GM18511 (cell line): ENCODE data around the gene LTBP3.

Source experiments
- ATAC-seq: cut with Tn5 transposase; IDR thresholded peaks from one replicate; pipeline ENCODE4 v1.9.1; 2021; ENCODE audit warnings: mild to moderate bottlenecking, moderate library complexity; ENCODE audit not compliant: unreplicated experiment

The LTBP3 gene

GRCh38 chr11:65558002-65558929, at the start of gene LTBP3:
Gene LTBP3 (minus strand): TSS chr11:65558359. CDS start chr11:65557959, 400 bp downstream.
- ATAC-seq: no peak

DNA sequence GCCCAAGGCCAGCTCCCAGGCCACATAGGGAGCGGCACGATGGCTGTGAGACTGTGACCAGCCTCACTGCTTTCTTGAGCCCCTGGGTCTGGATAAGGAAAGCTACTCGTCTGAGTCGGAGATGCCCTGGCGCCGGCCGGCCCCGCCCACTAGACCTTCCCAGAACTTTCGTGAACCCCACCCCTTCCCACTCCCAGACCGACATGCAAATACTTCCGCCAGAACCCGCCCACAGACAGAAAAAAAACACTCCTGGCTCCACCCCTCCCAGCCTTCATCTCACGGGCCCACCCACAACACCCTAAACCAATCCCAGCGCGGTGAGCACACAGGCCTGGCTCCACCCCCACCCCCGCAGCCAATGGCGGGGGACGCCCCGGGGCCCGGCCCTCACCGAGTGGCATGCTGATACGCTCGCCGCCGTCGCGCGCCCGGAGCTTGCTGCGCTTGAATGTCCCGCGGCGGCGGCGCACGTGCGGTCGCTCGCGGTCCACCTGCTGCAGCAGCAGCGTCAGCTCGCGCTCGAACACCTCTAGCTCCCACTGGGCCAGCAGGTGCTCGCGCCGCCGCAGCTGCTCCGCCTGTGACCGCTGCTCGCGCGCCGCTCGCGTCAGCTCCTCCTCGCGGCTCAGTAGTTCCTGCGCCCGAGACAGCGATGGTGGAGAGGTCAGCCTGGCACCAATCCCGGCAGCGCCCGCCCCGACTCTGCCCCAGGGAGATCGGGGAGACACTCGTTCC, 48.9 kb upstream of the LTBP3 start:
- ATAC-seq: no peak

GRCh38 chr11:65604258-65604657, 46.1 kb upstream of the LTBP3 start:
- ATAC-seq: no peak

DNA sequence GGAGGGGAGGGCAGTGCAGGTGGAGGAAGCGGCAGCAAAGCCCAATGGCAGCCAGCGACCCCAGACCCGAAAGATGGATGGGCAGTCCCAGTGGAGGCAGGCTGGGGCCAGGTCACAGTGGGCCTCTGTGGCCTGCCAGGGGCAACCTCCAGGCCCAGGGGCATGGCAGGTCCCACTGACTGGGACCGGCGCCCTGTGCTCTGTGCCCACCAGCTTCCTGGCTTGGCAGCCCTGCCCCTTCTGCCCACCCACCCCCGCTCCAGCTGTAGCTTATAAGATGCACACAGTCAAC, 41.7 kb upstream of the LTBP3 start:
- no peak for ATAC-seq

DNA sequence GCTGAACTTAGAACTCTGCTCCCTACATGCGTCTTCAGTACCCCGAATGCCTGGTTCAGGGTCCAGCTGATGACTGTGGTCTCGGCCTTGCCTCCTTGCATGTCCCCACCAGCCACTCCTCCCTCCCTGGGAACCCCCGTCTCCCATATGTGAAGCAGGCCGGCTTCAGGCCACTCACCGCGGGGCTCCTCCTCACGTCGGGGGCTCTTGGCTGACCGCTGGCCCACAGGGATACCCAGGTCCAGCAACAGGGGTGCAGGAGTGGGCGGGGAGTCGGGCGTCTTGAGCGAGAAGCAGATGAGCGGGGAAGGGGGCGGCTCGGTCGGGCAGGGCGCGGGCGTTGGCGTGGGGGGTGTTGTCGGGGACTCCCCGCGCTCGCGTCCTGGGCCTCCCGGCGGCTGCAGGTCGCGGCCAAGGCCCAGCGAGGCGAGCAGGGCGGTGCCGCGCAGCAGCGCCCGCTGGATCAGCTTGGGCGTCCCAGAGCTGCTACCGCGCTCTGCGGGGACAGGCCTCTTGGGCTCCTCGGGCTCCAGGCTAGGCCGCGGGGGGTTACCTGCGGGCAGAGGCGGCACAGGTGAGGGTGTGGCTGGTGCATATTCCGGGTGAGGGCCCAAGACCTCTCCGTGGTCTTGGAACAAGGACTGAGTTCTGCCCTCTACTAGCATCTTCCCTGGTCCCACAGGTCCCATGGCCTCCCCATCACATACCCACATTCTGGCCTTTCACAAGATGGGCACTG, 41.2 kb upstream of the LTBP3 start:
- ATAC-seq: no peak

GRCh38 chr11:65598258-65598699, 40.1 kb upstream of the LTBP3 start:
- ATAC-seq: no peak

DNA sequence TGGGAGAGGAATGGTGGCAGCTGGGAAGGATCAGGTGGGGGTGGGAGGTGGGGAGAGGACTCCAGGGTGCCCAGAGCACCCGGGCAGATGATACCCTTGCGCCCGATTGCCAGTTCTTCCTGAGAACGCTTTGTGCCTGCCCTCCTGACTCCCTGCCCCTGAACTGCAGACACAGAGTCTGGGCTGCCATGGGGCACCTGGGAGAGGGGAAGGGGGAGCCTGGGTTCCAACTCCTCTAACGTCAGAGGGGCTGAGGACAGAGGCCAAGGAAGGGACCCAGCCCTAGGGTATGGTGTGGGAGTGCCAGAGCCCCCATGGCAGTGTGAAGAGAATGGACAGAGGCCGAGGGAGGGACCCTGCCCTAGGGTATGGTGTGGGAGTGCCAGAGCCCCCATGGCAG, 38.4 kb upstream of the LTBP3 start:
- no peak for ATAC-seq

GRCh38 chr11:65595543-65596281, 37.6 kb upstream of the LTBP3 start, which contains the start of gene KCNK7:
Gene KCNK7 (minus strand): TSS chr11:65595800. CDS start chr11:65595772, 28 bp downstream.
- ATAC-seq: no peak

- no peak for ATAC-seq
Observed at GRCh38 chr11:65595131-65595530, 37.0 kb upstream of the LTBP3 start.

DNA sequence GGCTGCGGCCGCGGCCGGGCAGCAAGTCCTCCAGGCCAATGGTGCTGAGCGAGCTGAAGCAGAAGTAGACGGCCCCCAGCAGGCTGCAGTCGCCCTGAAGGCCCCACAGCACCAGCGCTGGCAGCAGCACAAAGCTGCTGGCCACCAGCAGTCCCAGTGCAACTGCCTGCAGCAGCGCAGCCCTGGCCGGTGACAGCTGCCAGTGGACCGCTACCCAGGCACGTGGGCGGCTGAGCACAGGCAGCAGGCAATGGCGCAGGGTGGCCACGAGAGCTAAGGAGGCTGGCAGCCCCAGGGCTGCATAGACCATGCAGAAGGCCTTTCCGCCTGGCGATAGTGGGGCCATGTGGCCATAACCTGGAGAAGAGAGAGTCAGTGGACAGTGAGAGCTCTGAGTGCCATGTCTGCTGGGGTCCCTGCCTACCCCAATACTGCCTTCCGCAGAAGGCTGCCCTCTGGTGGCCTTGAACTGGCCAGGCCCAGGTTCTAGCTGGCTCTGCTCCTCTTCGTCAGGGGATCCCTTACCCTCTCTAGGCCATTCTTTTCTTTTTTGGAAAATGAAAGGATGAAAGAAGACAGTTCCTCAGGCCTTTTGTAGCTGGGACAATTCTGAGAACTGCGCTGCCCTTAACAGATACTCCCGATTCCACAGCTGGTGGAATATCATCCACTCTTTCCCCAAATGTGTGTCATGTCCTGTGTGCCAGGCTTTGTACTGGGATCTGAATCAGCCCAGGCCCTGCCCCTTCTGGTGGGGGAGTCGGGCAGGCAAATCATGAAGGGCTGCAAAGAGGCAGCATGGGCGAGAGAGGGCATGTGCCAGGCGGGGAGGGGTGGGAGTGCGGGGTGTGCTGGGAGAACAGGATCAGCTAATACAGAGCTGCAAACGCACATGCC, 35.6 kb upstream of the LTBP3 start:
- ATAC-seq: no peak

- ATAC-seq: no peak
Observed at GRCh38 chr11:65592858-65593517, 34.8 kb upstream of the LTBP3 start.

DNA sequence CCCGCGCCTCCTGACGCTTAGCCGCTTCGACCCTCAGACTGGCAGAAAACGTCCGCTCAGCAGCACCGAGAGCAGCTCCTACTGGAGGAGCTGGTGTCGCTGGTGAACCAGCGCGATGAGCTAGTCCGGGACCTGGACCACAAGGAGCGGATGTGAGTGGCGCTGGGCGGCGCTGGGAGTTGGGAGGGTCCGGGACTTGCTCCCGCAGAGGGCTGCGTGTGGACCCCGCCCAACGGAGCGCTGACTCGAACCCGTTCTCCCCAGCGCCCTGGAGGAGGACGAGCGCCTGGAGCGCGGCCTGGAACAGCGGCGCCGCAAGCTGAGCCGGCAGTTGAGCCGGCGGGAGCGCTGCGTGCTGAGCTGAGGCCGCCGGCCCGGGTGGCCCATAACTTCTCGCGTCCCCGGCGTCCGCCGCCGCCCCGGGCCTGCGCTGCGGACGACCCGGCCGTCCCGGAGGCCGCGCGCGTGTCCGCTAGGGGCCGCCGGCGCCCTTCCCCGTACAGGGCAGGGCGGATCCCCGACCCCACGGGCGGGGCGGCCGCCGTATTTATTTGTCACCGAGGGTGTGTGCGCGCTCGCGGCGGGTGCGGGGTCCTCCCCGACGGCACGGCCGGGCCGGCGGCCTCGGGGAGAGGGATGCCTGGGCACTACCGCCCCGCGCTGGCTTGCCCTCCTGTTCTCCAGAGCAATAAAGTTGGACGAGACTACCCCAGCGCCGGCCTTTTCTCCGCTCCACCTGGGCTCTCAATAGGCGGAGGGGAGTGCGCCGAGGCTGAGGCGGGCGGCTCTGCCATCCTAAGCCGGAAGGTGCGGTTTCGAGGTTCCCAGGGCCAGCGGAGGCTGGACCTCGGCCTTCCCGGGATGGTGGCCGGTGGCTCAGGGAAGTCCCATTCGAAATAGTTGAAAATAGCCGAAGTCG, 34.0 kb upstream of the LTBP3 start:
- ATAC-seq: no peak

DNA sequence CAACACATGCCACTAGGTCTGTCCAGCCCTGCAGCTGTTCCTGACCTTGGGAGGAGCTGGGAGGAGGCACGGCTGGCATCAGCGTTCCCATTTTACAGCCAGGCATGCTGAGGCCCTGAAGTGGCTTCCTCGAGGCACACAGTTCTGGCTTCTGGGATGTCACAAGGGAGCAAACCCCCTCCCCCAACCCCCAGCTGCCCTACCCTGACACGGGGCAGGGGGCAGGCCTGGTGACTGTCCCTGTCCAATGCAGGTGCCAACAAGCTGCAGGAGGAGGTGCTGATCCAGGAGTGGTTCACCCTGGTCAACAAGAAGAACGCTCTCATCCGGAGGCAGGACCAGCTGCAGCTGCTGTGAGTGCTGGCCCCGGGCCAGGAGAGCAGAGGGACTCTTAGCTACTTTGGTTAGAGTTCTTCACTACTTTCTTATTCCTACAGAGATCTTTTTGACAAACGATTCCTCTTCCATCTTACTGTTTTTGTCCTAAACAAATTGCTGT, 32.1 kb upstream of the LTBP3 start:
- no peak for ATAC-seq

DNA sequence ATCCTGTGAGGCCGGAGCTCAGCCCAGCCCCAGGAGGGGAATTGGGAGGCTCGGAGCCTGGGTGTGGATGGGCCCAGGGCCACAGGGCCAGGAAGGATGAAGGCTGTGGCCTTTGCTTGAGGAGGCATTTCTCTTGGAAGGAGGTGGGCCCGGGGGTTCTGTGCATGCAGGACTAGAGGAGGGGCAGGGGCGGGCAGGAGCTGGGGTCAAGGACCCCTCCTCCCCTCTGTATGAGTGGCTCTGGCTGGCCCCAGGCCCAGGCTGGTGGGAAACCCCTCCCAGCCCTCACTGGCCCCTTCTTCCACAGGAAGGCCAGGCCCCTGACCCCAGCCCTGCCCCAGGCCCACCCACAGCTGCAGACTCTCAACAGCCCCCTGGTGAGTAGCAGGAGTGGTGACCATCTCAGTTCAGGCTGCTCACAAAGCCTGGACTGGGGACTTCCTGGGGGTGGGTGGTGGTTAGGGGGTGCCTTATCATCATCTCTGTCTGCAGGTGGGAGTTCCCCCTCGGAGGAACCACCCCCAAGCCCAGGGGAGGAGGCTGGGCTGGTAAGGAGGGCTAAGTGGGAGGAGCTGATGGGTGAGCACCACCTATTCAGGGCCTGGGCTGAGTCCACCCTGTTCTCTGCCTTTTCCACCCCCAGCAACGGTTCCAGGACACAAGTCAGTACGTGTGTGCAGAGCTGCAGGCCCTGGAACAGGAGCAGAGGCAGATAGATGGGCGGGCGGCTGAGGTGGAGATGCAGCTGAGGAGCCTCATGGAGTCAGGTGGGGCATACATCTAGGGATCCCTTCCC, 31.5 kb upstream of the LTBP3 start:
- no peak for ATAC-seq

GRCh38 chr11:65588199-65589054, 30.3 kb upstream of the LTBP3 start:
- ATAC-seq: peak; percentile 83

DNA sequence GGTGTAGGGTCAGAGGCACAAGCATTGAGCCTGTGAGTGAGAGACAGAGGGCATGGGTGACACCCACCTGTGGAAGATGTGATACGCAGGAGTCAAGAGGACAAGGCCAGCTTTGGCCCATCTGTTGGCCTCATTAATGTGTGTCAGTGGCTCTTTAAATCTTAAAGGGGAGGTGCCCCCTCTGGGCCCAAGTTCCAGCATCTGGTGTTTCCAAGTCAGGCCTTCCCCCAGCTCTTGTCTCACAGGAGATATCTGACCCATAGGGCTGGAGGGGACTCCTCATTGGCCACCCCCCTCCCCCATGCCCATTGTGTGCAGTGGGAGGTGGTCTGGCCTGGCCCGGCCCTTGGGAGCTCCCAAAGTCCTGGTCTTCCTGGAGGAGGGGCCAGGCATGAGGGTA, 28.5 kb upstream of the LTBP3 start:
- no peak for ATAC-seq
